Retinal pigment epithelial cell (primary cell): ENCODE results near the gene SEMA7A.

ENCODE experiments used
- DNase-seq: peaks from one replicate; pipeline ENCODE4 v3.0.0-alpha.2; 2010; ENCODE audit warnings: low read depth
- H3K4me3 ChIP-seq: 2 replicates; pipeline ENCODE4 v1.5.1; 2011; ENCODE audit warnings: mild to moderate bottlenecking, low read length, control low read depth, moderate library complexity
- CTCF ChIP-seq: conservative IDR thresholded peaks from 2 replicates; pipeline ENCODE4 v1.5.1; 2011; ENCODE audit warnings: low read depth, low read length, control low read depth, inconsistent platforms

SEMA7A gene

GRCh38 chr15:74386496-74387140, 47.1 kb downstream of the SEMA7A start:
- H3K4me3 ChIP-seq = no peak overlapping the region
- no peak for DNase-seq
- TF ChIP-seq CTCF = no peak

DNA sequence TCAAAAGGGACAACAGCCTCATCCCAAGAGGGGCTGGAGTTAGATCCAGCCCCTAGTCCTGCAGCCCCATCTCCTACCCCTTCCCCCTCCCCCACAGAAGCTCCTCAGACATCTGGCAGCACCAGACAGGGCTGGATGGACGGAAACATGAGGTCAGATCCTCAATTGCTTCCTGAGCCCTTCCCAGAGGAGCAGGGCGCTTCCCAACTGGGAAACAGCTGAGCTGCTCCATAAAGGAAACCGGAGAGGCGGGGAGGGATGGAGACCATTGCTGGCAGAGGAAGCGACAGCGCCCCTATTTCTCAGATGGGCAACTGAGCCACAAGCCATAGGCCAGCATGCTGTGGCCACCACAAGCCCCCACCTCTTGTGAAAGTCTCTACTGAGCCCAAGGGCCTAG, 48.0 kb downstream of the SEMA7A start:
- TF ChIP-seq CTCF = no peak

GRCh38 chr15:74384881-74385643, 48.7 kb downstream of the SEMA7A start:
- H3K4me3 ChIP-seq = no peak overlapping the region
- no peak for DNase-seq
- TF ChIP-seq CTCF = no peak

More for the DNA sequence above, 48.0 kb downstream of the SEMA7A start:
- H3K4me3 ChIP-seq = no peak overlapping the region
- no peak for DNase-seq

DNA sequence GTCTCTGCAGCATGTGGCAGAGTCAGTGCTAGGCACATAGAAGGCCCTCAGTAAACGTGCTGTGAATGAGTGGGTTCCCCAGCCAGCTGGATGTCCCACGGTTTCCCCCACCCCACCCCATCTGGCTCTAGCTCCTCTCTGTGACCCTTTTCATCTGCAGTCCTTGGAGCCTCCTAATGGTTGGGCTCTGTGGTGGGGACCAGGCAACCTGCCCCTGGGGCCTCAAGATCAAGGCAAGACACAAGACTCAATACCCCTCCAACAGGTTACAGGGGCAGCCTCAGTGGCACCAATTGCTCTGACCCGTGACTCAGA, 49.2 kb downstream of the SEMA7A start:
- no peak overlapping the region for H3K4me3 ChIP-seq
- TF ChIP-seq CTCF = no peak
- no peak for DNase-seq

- H3K4me3 ChIP-seq = no peak overlapping the region
- TF ChIP-seq CTCF = no peak
- no peak for DNase-seq
Measured at GRCh38 chr15:74383695-74384565, 49.8 kb downstream of the SEMA7A start.

DNA sequence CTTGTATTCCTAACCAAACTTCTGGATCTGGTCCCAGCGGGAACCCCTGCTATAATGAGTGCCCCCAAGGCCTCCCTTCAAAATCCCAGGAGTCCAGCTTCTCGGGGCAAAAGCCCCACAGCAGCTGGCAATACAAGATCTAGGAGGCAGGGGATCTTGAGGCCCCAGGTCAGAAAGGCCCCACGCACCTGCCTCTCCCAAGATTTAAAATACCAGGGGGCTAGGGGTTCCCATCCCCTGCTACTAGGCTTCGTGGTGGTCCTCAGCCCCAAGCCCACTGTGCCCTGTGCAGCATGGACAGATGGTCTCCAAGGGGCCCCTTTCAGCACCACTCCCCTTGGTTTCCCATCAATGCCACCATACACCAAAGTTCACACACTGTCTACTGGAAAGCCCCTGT, 50.5 kb downstream of the SEMA7A start:
- no peak overlapping the region for H3K4me3 ChIP-seq
- DNase-seq = no peak
- TF ChIP-seq CTCF = no peak
